Caki2 (cell line): Measurements from ENCODE around the gene SOX2. TPM values are rescaled to one million over a fixed set of nuclear protein-coding genes. Genes with fewer than 3 reads are reported as not detected.
"Not testable (repeated sequence)": the region's sequence is repeated elsewhere in the genome, so short reads cannot be mapped to it uniquely, and the experiment has no call there.

Experiments
- DNase-seq: peaks from one replicate; pipeline ENCODE4 v3.0.0-alpha.2; 2015; ENCODE audit warnings: low read depth
- in situ Hi-C: cut with HindIII; loops from 2 replicates; pipeline ENCODE4 v1.10.0; 2016; ENCODE audit warnings: low sequenced_read_pairs, low pct_unique_long_range_greater_than_20kb, mixed read lengths
- total RNA-seq: library from RNA; depleted of rRNA; stranded (reverse); fragments of >200 nt; shearing (Covaris generic); gene quantifications from 2 replicates; pipeline ENCODE4 v1.2.3, GENCODE V29; 2014; ENCODE audit warnings: low replicate concordance

SOX2 gene
- total RNA-seq, 1 experiment from 2014 or later: not detected

DNA sequence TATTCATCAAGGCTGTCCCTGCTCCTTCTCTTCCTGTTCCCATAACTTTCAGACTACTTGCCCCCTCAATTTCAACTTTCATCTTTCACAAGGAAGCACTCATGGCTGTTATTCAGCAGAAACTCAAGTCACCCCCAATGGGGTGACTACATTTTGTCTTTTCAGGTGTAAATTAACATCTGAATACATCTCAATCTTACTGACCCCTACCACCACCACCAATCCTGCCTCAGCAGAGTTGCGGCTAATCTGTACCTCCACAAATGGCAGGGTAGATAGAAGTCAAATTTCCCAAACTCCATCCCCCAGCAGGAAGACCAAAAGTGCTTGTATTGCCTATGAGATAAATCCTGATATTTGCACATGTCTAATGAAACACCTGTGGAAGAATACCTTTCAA is 19.2 kb downstream of the SOX2 start:
- DNase-seq: no peak
- in situ Hi-C loops: no loop called here

DNA sequence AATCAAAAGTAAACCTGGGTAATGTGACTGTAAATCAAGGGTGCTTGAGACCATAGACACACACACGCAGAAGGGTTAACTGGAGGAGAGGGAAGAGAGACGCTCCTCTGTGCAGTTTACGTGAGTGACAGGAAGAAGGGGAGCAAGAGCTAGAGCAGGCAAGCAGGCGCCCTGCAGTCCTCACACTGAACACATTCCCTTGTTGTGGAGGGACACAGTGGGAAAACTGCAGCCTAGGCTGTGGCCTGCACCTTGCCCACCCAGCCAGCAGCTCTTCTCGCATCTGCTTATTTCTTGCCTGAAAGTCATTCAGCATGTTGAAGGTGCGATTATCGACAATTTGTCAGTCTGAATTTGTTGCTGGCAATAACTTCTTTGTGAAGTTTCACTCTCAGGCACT is 24.2 kb downstream of the SOX2 start:
- no peak for DNase-seq
- in situ Hi-C loops: no loop called here

DNA sequence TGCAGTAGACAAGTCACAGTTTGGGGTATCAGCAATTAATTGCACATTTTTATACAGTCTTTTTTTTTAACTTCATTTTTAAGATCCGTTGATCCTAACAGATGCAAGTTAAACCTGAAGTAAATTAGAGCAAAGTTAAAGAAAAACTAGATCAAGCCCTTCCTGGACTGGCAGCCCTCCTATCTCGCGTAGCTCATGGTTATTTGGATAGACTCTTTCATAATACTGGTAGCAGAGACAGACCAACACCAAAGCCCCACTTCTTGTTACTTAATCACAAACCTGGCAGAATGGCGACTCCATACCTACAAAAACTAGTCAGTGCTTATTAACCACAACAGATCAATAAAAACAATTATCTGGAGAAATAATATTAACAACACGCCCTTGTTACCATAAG is 26.8 kb downstream of the SOX2 start:
- DNase-seq: no peak
- in situ Hi-C loops: no loop called here

DNA sequence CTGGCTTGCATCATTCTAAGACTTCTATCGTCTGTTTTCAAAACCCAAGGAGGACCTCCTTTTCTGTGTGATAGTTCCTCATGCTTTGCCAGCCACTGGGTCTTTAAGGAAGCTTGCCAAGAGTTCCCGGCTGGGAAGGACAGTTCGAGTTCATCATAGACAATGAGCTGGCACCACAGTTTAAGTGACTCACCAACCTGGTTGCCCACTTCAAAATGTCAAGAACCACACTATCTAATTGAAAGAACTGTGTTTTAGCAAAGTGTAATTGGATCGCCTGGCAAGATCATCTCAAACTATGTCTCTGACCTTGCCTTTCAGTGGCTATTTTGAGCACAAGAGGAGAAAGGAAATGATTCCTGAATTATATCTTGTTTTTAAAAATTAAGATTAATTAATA is 27.9 kb downstream of the SOX2 start:
- in situ Hi-C loops: no loop called here
- DNase-seq: no peak

DNA sequence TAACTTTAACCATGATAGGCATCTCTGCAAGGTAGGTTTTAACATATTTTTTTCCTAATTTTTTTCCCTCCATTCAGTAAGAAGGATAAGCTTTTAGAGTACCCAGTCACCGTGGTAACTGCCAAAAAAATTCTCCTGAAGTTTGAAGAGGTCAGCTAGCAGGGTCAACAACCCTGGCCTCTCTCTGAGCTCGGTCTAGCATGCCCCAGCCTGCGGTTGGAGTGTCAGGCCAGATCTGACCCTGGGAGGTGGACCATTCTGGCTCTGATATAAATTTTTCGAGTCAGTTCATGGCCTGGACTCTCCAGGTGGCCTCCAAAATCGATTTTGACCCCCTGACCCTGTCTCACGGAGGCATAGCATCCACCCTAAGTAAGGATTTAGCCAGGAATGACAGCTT is 29.7 kb downstream of the SOX2 start:
- in situ Hi-C loops: no loop called here
- no peak for DNase-seq

DNA sequence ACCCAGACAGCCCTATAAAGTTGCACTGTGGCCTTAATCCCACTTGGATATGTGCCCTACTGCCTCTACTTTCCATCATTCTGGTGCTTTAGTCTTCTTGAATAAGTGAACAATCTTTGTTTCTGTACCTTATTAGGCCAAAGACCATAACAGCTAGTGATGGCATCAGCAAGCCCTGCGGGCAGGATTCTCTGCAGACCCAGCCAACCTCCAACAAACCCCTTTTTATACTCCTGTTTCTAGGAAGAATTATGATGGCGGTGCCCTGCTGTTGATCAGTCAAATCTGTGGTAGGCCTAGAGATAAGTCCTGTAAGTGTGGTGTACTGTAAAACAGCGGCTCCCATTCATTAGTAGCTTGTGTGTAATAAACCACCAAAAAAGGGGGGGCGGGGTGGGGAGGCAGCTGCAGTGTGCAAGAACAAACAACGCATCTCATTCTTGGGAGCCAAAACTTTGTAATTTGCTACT is 40.5 kb downstream of the SOX2 start:
- in situ Hi-C loops: no loop called here

DNA sequence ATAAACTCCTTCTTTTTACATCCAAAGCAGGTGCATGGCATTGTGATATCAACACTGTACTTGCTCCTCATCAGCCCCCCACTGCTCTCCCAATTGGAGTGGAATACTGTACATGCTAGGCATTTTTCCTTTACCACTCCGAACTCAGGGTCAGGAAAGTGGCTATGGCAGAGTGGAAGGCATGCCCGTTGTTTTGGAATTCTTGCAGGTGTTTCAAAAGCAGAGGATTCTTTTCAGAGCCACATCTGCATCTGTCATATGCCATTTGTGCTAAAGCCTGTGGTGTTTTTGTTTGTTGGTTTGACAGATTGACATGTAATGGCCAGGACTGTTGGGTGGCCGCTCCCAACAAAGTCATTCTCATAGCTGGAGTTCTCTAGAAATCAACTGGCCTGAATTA is 41.7 kb downstream of the SOX2 start:
- DNase-seq: no peak
- in situ Hi-C loops: no loop called here

More for the DNA sequence above, 40.5 kb downstream of the SOX2 start:
- DNase-seq: no peak

DNA sequence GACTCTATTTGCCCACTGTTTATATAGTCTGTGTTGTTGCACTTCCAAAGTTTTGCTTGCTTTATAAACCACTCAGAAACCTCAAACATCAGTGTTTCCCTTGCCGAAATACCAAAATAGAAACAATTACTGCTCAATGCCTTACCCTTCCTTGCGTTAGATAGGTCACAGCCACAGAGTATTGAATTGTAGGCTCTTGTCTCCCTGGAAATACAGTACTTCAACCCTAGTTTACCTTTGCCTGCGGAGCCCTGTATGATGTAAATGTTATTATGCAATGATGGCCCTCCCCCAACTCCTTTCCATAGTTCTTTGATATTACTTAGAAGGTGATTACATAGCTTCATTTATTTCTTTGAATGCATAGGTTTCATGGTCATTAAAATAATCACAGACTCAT is 44.2 kb downstream of the SOX2 start:
- no peak for DNase-seq
- in situ Hi-C loops: no loop called here

DNA sequence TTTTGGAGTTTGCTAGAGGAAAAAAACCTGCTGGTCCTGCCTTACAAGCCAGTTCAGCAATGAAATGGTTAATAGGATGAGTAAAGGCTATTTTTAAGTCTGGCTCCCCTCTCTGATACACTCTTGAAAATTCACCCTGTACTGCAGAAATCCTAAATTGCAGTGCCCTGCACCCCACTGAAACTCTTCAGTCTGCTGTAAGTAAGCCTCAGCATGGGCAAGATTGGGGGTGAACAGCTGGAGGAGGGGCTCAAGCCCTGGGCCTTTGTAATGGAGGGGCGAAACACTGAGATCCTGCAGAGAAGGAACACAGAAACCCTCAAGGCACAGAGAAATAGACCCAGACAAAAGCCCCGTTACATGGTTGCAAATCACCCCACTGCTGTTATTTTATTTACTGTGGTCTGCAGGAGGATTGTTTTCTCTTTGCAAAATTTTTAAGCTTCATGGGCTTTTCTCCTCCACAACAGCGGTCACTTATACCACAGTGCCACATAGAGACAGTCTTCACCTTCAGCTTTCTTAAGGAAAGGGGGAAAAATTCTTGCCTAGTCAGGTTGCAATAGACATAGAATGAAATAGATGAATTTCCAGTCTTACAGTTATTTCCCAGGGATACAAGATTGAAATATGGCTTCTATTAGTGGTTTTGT is 45.0 kb downstream of the SOX2 start:
- in situ Hi-C loops: no loop called here
- DNase-seq: no peak

DNA sequence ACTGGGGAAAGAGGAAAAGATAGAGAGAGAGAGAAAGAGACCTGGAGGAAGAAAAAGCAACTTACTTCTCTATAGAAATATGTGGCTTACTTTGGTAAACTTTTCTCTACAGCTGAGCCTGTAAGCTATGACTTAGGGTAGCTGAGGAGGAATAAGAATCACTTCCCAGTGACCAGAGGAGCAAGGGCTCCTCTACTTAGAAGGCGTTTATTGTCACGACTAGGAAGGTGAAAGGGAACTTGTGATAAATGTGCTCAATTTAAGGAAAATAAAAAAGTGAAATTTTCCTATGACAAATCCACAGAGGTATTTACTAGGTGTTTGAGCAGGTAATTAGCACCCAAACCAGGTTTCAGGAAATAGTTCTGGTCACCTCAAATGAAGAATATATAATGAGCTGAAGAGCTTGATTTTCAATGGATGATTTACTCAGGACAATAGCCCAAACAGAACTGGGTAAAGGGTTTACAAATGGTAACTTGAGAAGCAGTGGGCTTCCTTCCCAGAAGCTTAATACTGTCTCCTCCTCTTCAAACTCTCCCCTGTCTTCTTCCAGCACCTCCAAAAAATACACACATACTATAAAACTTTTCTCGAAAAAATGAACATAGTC is 46.1 kb downstream of the SOX2 start:
- in situ Hi-C loops: no loop called here
- DNase-seq: no peak

DNA sequence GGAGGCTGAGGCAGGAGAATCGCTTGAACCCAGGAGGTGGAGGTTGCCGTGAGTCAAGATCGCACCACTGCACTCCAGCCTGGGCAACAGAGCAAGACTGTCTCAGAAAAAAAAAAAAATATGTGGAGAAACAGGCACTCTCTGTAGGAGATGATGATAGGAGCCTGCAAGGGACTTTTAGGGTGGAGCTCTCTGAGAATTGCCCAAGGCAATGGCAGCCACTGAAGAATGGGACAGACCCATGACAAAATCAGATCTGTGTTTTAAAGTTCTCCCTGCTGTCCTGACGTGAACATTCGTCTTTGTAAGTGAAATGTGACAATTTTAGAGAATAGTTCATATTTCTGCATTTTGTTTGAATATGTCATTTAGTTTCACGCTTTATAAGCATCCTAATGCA is 50.2 kb downstream of the SOX2 start:
- in situ Hi-C loops: no loop called here
- no peak for DNase-seq

DNA sequence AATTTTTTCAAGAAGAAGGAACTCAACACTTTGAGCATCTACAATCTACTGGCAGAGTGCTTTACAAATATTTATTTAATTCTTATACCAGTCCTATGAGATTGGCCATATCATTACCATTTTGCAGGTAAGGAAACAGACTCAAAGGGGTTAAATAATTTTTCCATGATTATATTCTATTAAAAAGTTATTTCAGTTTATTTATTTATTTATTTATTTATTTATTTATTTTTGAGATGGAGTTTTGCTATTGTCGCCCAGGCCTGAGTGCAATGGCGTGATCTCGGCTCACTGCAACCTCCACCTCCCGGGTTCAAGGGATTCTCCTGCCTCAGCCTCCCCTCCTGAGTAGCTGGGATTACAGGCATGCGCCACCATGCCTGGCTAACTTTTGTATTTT is 52.3 kb downstream of the SOX2 start:
- in situ Hi-C loops, DNase-seq: not testable (repeated sequence)
